H1 (cell line): Measurements from ENCODE around the gene PLPP2. TPM values are rescaled to one million over a fixed set of nuclear protein-coding genes. Genes with fewer than 3 reads are reported as not detected.

Experiments
- BCL11A ChIP-seq, 2 experiments: IDR thresholded peaks; one replicate each; pipeline ENCODE4 v1.6.1; 2011; ENCODE audit warnings: low read depth in 2 of 2, low read length in 2 of 2, mild to moderate bottlenecking in 2 of 2
- CBX5 ChIP-seq: fragments of 300-800, 300-1000 bp; sonication (generic); IDR thresholded peaks from 2 replicates; pipeline ENCODE4 v1.7.1; 2016; ENCODE audit warnings: antibody characterized with exemption, low read length, low read depth
- CEBPB ChIP-seq: IDR thresholded peaks from 2 replicates; pipeline ENCODE4 v1.6.1; 2012; ENCODE audit warnings: low read depth, low read length
- CHD1 ChIP-seq: IDR thresholded peaks from 2 replicates; pipeline ENCODE4 v1.6.1; 2012; ENCODE audit warnings: low read depth, low read length, improper control_type of control experiment
- CHD7 ChIP-seq: fragments of 300-600 bp; sonication (generic); IDR thresholded peaks from 2 replicates; pipeline ENCODE4 v1.7.1; 2012; ENCODE audit warnings: low read length, moderate library complexity, mild to moderate bottlenecking, inconsistent platforms; ENCODE audit not compliant: insufficient replicate concordance
- GTF2F1 ChIP-seq: IDR thresholded peaks from 2 replicates; pipeline ENCODE4 v1.6.1; 2012; ENCODE audit warnings: low read depth, low read length, improper control_type of control experiment, borderline replicate concordance
- PHF8 ChIP-seq: fragments of 200-600 bp; sonication (generic); conservative IDR thresholded peaks from 2 replicates; pipeline ENCODE4 v1.7.1; 2012; ENCODE audit warnings: low read depth, mild to moderate bottlenecking, inconsistent platforms, low read length, moderate library complexity
- SUZ12 ChIP-seq: fragments of 200-600 bp; sonication (generic); IDR thresholded peaks from 2 replicates; pipeline ENCODE4 v1.6.1; 2012; ENCODE audit warnings: mild to moderate bottlenecking, inconsistent platforms, low read length, moderate library complexity, mixed read lengths
- polyA plus RNA-seq, 7 experiments: library from polyadenylated mRNA; depleted of rRNA in 3 of 7; stranded (reverse) in 5 of 7; unstranded in 2 of 7; fragments of >200 nt in 5 of 7; fragments of 200-250 nt in 2 of 7; gene quantifications; 1 replicate in 5 of 7; 2 replicates in 1 of 7; 4 replicates in 1 of 7; pipeline versions ENCODE4 v1.2.1 to v1.2.3, GENCODE V29; 2011 to 2013; ENCODE audit warnings: missing spikeins in 2 of 7, mixed read lengths in 2 of 7
- total RNA-seq: library from RNA; stranded (reverse); fragmentation: NEBNext Ultra II Directional; extraction: Animal tissue kit (Norgen Biotek cat#: 25700); gene quantifications from 2 replicates; pipeline ENCODE4 v1.2.1, GENCODE V29; 2021

The PLPP2 gene
- total and polyA plus RNA-seq, 2 of the 8 experiments (the other 6 are each of a cell fraction or from before 2014, with no cell fraction given) = 101 to 195 TPM

- no peak for TF ChIP-seq SUZ12
- no peak for TF ChIP-seq GTF2F1
- TF ChIP-seq PHF8 = no peak
- TF ChIP-seq CBX5 = no peak
- TF ChIP-seq CHD1 = no peak
- no peak for TF ChIP-seq BCL11A (IDR thresholded peaks at IDR 0.05; ENCODE audit: low read depth in 2 of 2, low read length in 2 of 2)
- no peak for TF ChIP-seq CHD7
- no peak for TF ChIP-seq CEBPB
- TF ChIP-seq, all 59 proteins: peak for 0
These were observed 45.7 kb downstream of the PLPP2 start (continued) for GRCh38 chr19:245457-245856.
